GM23338 (cell line): ENCODE measurements around the gene GNL2. TPM values are rescaled to one million over a fixed set of nuclear protein-coding genes. Genes with fewer than 3 reads are reported as not detected.

Experiments
- ATAC-seq: fragments of 200-7000 bp; cut with Tn5 transposase; 3 replicates; pipeline ENCODE4 v1.9.1; 2020
- DNase-seq: peaks from one replicate; pipeline ENCODE4 v3.0.0-alpha.2; 2015; ENCODE audit warnings: low spot score
- H2AFZ ChIP-seq: fragments of 200-600 bp; sonication (generic); 2 replicates; pipeline ENCODE4 v1.8.0; 2016; ENCODE audit warnings: antibody characterized with exemption, mild to moderate bottlenecking, moderate library complexity
- H3F3A ChIP-seq: fragments of 200-600 bp; sonication (generic); replicated peaks from 2 replicates; pipeline ENCODE4 v1.8.0; 2017; ENCODE audit warnings: antibody characterized with exemption, mixed run types, low read depth
- H3K27ac ChIP-seq: fragments of 200-600 bp; sonication (generic); 2 replicates; pipeline ENCODE4 v1.6.1; 2016; ENCODE audit warnings: low read depth
- H3K27me3 ChIP-seq: fragments of 200-600 bp; sonication (generic); 2 replicates; pipeline ENCODE4 v1.8.0; 2016; ENCODE audit warnings: mild to moderate bottlenecking, mixed run types, moderate library complexity; ENCODE audit not compliant: insufficient read depth
- H3K36me3 ChIP-seq: fragments of 200-600 bp; sonication (generic); 2 replicates; pipeline ENCODE4 v1.8.0; 2016; ENCODE audit warnings: mild to moderate bottlenecking; ENCODE audit not compliant: insufficient read depth
- H3K4me1 ChIP-seq: fragments of 200-600 bp; sonication (generic); 2 replicates; pipeline ENCODE4 v1.8.0; 2016; ENCODE audit warnings: mild to moderate bottlenecking, moderate library complexity; ENCODE audit not compliant: insufficient read depth
- H3K4me2 ChIP-seq: fragments of 200-600 bp; sonication (generic); 2 replicates; pipeline ENCODE4 v1.7.1; 2017; ENCODE audit warnings: mixed run types
- H3K4me3 ChIP-seq: fragments of 200-600 bp; sonication (generic); 2 replicates; pipeline ENCODE4 v1.6.1; 2016; ENCODE audit warnings: mixed run types
- H3K79me2 ChIP-seq: fragments of 200-600 bp; sonication (generic); replicated peaks from 2 replicates; pipeline ENCODE4 v1.8.0; 2017; ENCODE audit warnings: mild to moderate bottlenecking; ENCODE audit not compliant: insufficient read depth
- H3K9me2 ChIP-seq: fragments of 200-600 bp; sonication (generic); 2 replicates; pipeline ENCODE4 v1.8.0; 2017; ENCODE audit not compliant: insufficient read depth
- H4K20me1 ChIP-seq: fragments of 200-600 bp; sonication (generic); replicated peaks from 2 replicates; pipeline ENCODE4 v1.8.0; 2017; ENCODE audit warnings: mild to moderate bottlenecking; ENCODE audit not compliant: insufficient read depth
- H3K27ac Mint-ChIP-seq: 2 replicates; pipeline ENCODE4 v1.8.0; 2020; ENCODE audit warnings: inconsistent platforms, mild to moderate bottlenecking, moderate library complexity, mixed read lengths
- H3K27me3 Mint-ChIP-seq: 3 replicates; pipeline ENCODE4 v1.8.0; 2022; ENCODE audit warnings: low read depth, mild to moderate bottlenecking, moderate library complexity, mixed read lengths, inconsistent platforms; ENCODE audit not compliant: insufficient read depth, poor library complexity
- H3K36me3 Mint-ChIP-seq: 3 replicates; pipeline ENCODE4 v1.8.0; 2021; ENCODE audit warnings: low read depth, mild to moderate bottlenecking, inconsistent platforms, moderate library complexity, mixed read lengths
- H3K4me1 Mint-ChIP-seq: 3 replicates; pipeline ENCODE4 v1.8.0; 2020; ENCODE audit warnings: mild to moderate bottlenecking, inconsistent platforms, mixed read lengths
- H3K4me3 Mint-ChIP-seq: 3 replicates; pipeline ENCODE4 v1.8.0; 2021; ENCODE audit warnings: moderate library complexity, mild to moderate bottlenecking, inconsistent platforms, mixed read lengths
- H3K9me3 Mint-ChIP-seq: 3 replicates; pipeline ENCODE4 v1.8.0; 2020; ENCODE audit warnings: moderate library complexity, mild to moderate bottlenecking, inconsistent platforms, mixed read lengths
- CREB1 ChIP-seq: fragments of 250-450 bp; sonication (Bioruptor Pico); IDR thresholded peaks from 2 replicates; pipeline ENCODE4 v1.5.0; 2020; ENCODE audit warnings: low read depth, mild to moderate bottlenecking, moderate library complexity
- CTCF ChIP-seq, 2 experiments: fragments of 200-600 bp in 1 of 2; sonication (generic) in 1 of 2; conservative IDR thresholded peaks; 2 replicates each; pipeline versions ENCODE4 v1.5.1 to v1.6.1; 2016 to 2017; ENCODE audit warnings: antibody characterized with exemption in 2 of 2, low read depth in 2 of 2, mild to moderate bottlenecking in 2 of 2, moderate library complexity in 1 of 2
- EZH2 ChIP-seq: fragments of 200-600 bp; sonication (generic); IDR thresholded peaks from one replicate; pipeline ENCODE4 v1.8.0; 2017; ENCODE audit warnings: antibody characterized with exemption, mild to moderate bottlenecking, low read depth; ENCODE audit not compliant: unreplicated experiment
- JUNB ChIP-seq: IDR thresholded peaks from one replicate; pipeline ENCODE4 v1.6.1; 2016; ENCODE audit warnings: antibody characterized with exemption; ENCODE audit not compliant: unreplicated experiment
- NANOG ChIP-seq: IDR thresholded peaks from 2 replicates; pipeline ENCODE4 v1.6.1; 2016; ENCODE audit warnings: antibody characterized with exemption, borderline replicate concordance
- POLR2AphosphoS5 ChIP-seq: IDR thresholded peaks from 2 replicates; pipeline ENCODE4 v1.6.1; 2016; ENCODE audit warnings: antibody characterized with exemption, low read depth
- REST ChIP-seq: IDR thresholded peaks from one replicate; pipeline ENCODE4 v1.6.1; 2018; ENCODE audit warnings: antibody characterized with exemption; ENCODE audit not compliant: unreplicated experiment
- ZNF114 ChIP-seq: fragments of 250-450 bp; sonication (Bioruptor Pico); IDR thresholded peaks from 2 replicates; pipeline ENCODE4 v1.5.0; 2020; ENCODE audit warnings: mild to moderate bottlenecking, moderate library complexity
- ZNF331 ChIP-seq: fragments of 250-450 bp; sonication (Bioruptor Pico); IDR thresholded peaks from 2 replicates; pipeline ENCODE4 v1.5.0; 2020; ENCODE audit warnings: low read depth, mild to moderate bottlenecking, moderate library complexity
- polyA plus RNA-seq: library from polyadenylated mRNA; unstranded; fragments of >200 nt; fragmentation: Nextera tagmentation; extraction: Ambion mirVana; gene quantifications from 2 replicates; pipeline ENCODE4 v1.2.1, GENCODE V29; 2016
- total RNA-seq: library from RNA; depleted of rRNA; stranded (reverse); fragments of >200 nt; shearing (Covaris generic); gene quantifications from 2 replicates; pipeline ENCODE4 v1.2.3, GENCODE V29; 2014

The GNL2 gene
- total and polyA plus RNA-seq, 2 experiments from 2014 or later = 78.4 to 121 TPM

GRCh38 chr1:37609994-37610393 lies 14.3 kb upstream of the GNL2 start (continued):
- TF ChIP-seq CTCF (conservative IDR thresholded peaks at IDR 0.05; ENCODE audit: low read depth in 2 of 2) (no peak), REST (no peak), POLR2AphosphoS5 (no peak), ZNF331 (CRISPR knock-in tag) (no peak), JUNB (no peak), ZNF114 (CRISPR knock-in tag) (no peak), CREB1 (CRISPR knock-in tag) (no peak)

- no peak overlapping the region for H3K4me2 ChIP-seq
- peaks cover 6% of the 10 kb centered on the region for H3K27me3 Mint-ChIP-seq
- H3K27me3 ChIP-seq = peaks cover 28% of the 10 kb centered on the region; the same call in 1 of the 2 replicates
These were observed 13.3 kb upstream of the GNL2 start for GRCh38 chr1:37609002-37609401.

More at GRCh38 chr1:37609002-37609401, 13.3 kb upstream of the GNL2 start:
- no peaks in the 10 kb centered on the region for H3K9me2 ChIP-seq
- no peaks in the 10 kb centered on the region for H3K4me1 ChIP-seq
- no peaks in the 10 kb centered on the region for H3K36me3 ChIP-seq
- Mint-ChIP-seq H3K36me3 (no peaks in the 10 kb centered on the region), H3K4me1 (no peaks in the 10 kb centered on the region), H3K27ac (no peak overlapping the region), H3K9me3 (no peaks in the 10 kb centered on the region; the same call in 2 of the 3 replicates), H3K4me3 (no peak overlapping the region)
- H3K79me2 ChIP-seq = no peaks in the 10 kb centered on the region
- H3K4me3 ChIP-seq = no peak overlapping the region
- H2AFZ ChIP-seq = no peak overlapping the region
- no peak for DNase-seq
- ATAC-seq = no peak
- H4K20me1 ChIP-seq = no peaks in the 10 kb centered on the region
- H3F3A ChIP-seq = no peaks in the 10 kb centered on the region
- TF ChIP-seq NANOG (no peak), EZH2 (no peak), CTCF (conservative IDR thresholded peaks at IDR 0.05; ENCODE audit: low read depth in 2 of 2) (no peak), CREB1 (CRISPR knock-in tag) (no peak)
- no peak overlapping the region for H3K27ac ChIP-seq
